Body of pancreas (tissue), 4 donors: Measurements from ENCODE around the gene CCDC7.

Experiments
- CTCF ChIP-seq, 7 experiments: fragments of 450-650 bp in 4 of 7; fragments of 200-600 bp in 3 of 7; sonication (generic) in 3 of 7; IDR thresholded peaks; one replicate each; pipeline ENCODE4 v1.5.1; 2016 to 2019; ENCODE audit warnings: antibody characterized with exemption in 7 of 7
- POLR2A ChIP-seq, 3 donors: fragments of 450-650 bp; IDR thresholded peaks; one replicate each; pipeline ENCODE4 v1.6.1; 2016; ENCODE audit warnings: antibody characterized with exemption in 3 of 3, mild to moderate bottlenecking in 2 of 3

GRCh38 chr10:32418572-32418971 is 27.4 kb upstream of the CCDC7 start:
- TF ChIP-seq CTCF (IDR thresholded peaks at IDR 0.05) = no peak
- TF ChIP-seq POLR2A (IDR thresholded peaks at IDR 0.05) = no peak
